IMR-90 (cell line): ENCODE data around the gene TGFB2. TPM values are rescaled to one million over a fixed set of nuclear protein-coding genes. Genes with fewer than 3 reads are reported as not detected.

ENCODE experiments used
- ATAC-seq: fragments of 200-7000 bp; cut with Tn5 transposase; 2 replicates; pipeline ENCODE4 v1.9.1; 2020; ENCODE audit warnings: low read depth, mild to moderate bottlenecking, moderate library complexity
- BruUV-seq: library from RNA; stranded (reverse); fragments of 400-500 nt; replicated peaks from 2 replicates; lab custom pipeline; 2021; lab: Mats Ljungman, UMichigan
- CTCF ChIA-PET: fragments of 300-600 bp; formaldehyde crosslinking; extraction: SDS; loops from one replicate; lab custom pipeline; 2021; ENCODE audit warnings: antibody characterized with exemption; lab: Yijun Ruan, JAX
- POLR2A ChIA-PET: fragments of 300-600 bp; sonication (Branson Sonifier 250); formaldehyde crosslinking; loops from one replicate; lab custom pipeline; 2022; ENCODE audit warnings: antibody characterized with exemption; ENCODE audit not compliant: unreplicated experiment; lab: Charles Lee
- DNase-seq: peaks from one replicate; pipeline ENCODE4 v3.0.0; 2013
- H2AFZ ChIP-seq: replicated peaks from 2 replicates; pipeline ENCODE3; 2013; ENCODE audit warnings: low read length, mild to moderate bottlenecking; ENCODE audit not compliant: poor library complexity
- H2AK5ac ChIP-seq: 2 replicates; pipeline ENCODE4 v1.6.1; 2013; ENCODE audit warnings: low read depth, low read length, inconsistent platforms
- H2AK9ac ChIP-seq: replicated peaks from 2 replicates; pipeline ENCODE3; 2013; ENCODE audit warnings: mild to moderate bottlenecking, low read depth, low read length, moderate library complexity; ENCODE audit not compliant: poor library complexity
- H2BK120ac ChIP-seq: 2 replicates; pipeline ENCODE4 v1.6.1; 2013; ENCODE audit warnings: low read depth, low read length, inconsistent platforms
- H2BK15ac ChIP-seq: 3 replicates; pipeline ENCODE4 v1.6.1; 2013; ENCODE audit warnings: low read depth, low read length, inconsistent platforms
- H2BK20ac ChIP-seq: 2 replicates; pipeline ENCODE4 v1.6.1; 2013; ENCODE audit warnings: low read depth, mild to moderate bottlenecking, inconsistent platforms, low read length, moderate library complexity
- H2BK5ac ChIP-seq: 2 replicates; pipeline ENCODE4 v1.6.1; 2013; ENCODE audit warnings: mild to moderate bottlenecking, low read depth, low read length, inconsistent platforms; ENCODE audit not compliant: poor library complexity, severe bottlenecking
- H3K14ac ChIP-seq: replicated peaks from 2 replicates; pipeline ENCODE4 v1.6.1; 2013; ENCODE audit warnings: low read depth, low read length, inconsistent platforms
- H3K18ac ChIP-seq: 2 replicates; pipeline ENCODE4 v1.6.1; 2013; ENCODE audit warnings: low read depth, low read length, control low read depth
- H3K23ac ChIP-seq: 2 replicates; pipeline ENCODE4 v1.6.1; 2013; ENCODE audit warnings: low read depth, low read length, inconsistent platforms
- H3K27ac ChIP-seq: 2 replicates; pipeline ENCODE4 v1.5.1; 2013; ENCODE audit warnings: mild to moderate bottlenecking, control low read depth, low read length; ENCODE audit not compliant: insufficient read depth
- H3K27me3 ChIP-seq: 2 replicates; pipeline ENCODE4 v1.6.1; 2013; ENCODE audit warnings: low read length; ENCODE audit not compliant: control insufficient read depth, insufficient read depth
- H3K36me3 ChIP-seq: 2 replicates; pipeline ENCODE4 v1.6.1; 2013; ENCODE audit warnings: low read length, mixed read lengths; ENCODE audit not compliant: control insufficient read depth, insufficient read depth
- H3K4ac ChIP-seq: 2 replicates; pipeline ENCODE4 v1.6.1; 2013; ENCODE audit warnings: low read depth, low read length, inconsistent platforms
- H3K4me1 ChIP-seq: 2 replicates; pipeline ENCODE4 v1.6.1; 2013; ENCODE audit warnings: low read length, mixed read lengths; ENCODE audit not compliant: control insufficient read depth, insufficient read depth
- H3K4me2 ChIP-seq: 2 replicates; pipeline ENCODE4 v1.6.1; 2013; ENCODE audit warnings: low read depth, mild to moderate bottlenecking, control low read depth, low read length, moderate library complexity
- H3K4me3 ChIP-seq: 2 replicates; pipeline ENCODE4 v1.5.1; 2013; ENCODE audit warnings: low read depth, mild to moderate bottlenecking, control low read depth, low read length, moderate library complexity; ENCODE audit not compliant: insufficient read depth
- H3K56ac ChIP-seq: 2 replicates; pipeline ENCODE4 v1.6.1; 2013; ENCODE audit warnings: low read length, inconsistent platforms; ENCODE audit not compliant: insufficient read depth; ENCODE audit errors: extremely low read depth
- H3K79me1 ChIP-seq, 2 experiments: 2 replicates each; pipeline ENCODE4 v1.6.1; 2013; ENCODE audit warnings: low read length in 2 of 2, inconsistent platforms in 1 of 2, low read depth in 1 of 2
- H3K9ac ChIP-seq: 2 replicates; pipeline ENCODE4 v1.6.1; 2013; ENCODE audit warnings: low read depth, low read length, control low read depth
- H3K9me1 ChIP-seq: 2 replicates; pipeline ENCODE4 v1.6.1; 2013; ENCODE audit warnings: low read length, inconsistent platforms; ENCODE audit not compliant: insufficient read depth
- H3K9me3 ChIP-seq: 2 replicates; pipeline ENCODE4 v1.6.1; 2013; ENCODE audit warnings: low read length; ENCODE audit not compliant: control insufficient read depth, insufficient read depth
- H4K20me1 ChIP-seq: 2 replicates; pipeline ENCODE4 v1.6.1; 2013; ENCODE audit warnings: low read length, inconsistent platforms; ENCODE audit not compliant: insufficient read depth
- H4K5ac ChIP-seq: 2 replicates; pipeline ENCODE4 v1.6.1; 2013; ENCODE audit warnings: mild to moderate bottlenecking, low read depth, low read length, control low read depth
- H4K8ac ChIP-seq, 2 experiments: 2 replicates each; pipeline ENCODE4 v1.6.1; 2013; ENCODE audit warnings: low read depth in 2 of 2, low read length in 2 of 2, control low read depth in 1 of 2, inconsistent platforms in 1 of 2
- H4K91ac ChIP-seq: 2 replicates; pipeline ENCODE4 v1.6.1; 2013; ENCODE audit warnings: low read depth, low read length, inconsistent platforms; ENCODE audit not compliant: insufficient read depth
- MAZ ChIP-seq: IDR thresholded peaks from 2 replicates; pipeline ENCODE4 v1.6.1; 2012; ENCODE audit warnings: low read depth, mild to moderate bottlenecking, low read length, improper control_type of control experiment, moderate library complexity, borderline replicate concordance
- NFE2L2 ChIP-seq: fragments of 150-350 bp; IDR thresholded peaks from 2 replicates; pipeline ENCODE4 v1.6.1; 2016; ENCODE audit warnings: low read depth, mild to moderate bottlenecking, low read length
- RFX5 ChIP-seq: IDR thresholded peaks from 2 replicates; pipeline ENCODE4 v1.8.0; 2012; ENCODE audit warnings: low read depth, mild to moderate bottlenecking, low read length, moderate library complexity
- WGBS, 2 experiments: methylation state at CpG; one replicate each; pipeline versions ENCODE4 v1.1.5 to v1.1.7; 2013; ENCODE audit warnings: missing lambda C conversion rate in 2 of 2; ENCODE audit not compliant: insufficient read length in 1 of 2; ENCODE audit errors: extremely low coverage in 2 of 2; 5-methylcytosine and 5-hydroxymethylcytosine counted together
- dilution Hi-C: fragments of 300-500 bp; cut with HindIII; formaldehyde crosslinking; loops from one replicate; pipeline ENCODE4 v1.14.3; 2018; ENCODE audit warnings: low sequenced_read_pairs; ENCODE audit not compliant: unreplicated experiment
- in situ Hi-C: fragments of 300-500 bp; cut with MboI; formaldehyde crosslinking; loops from 3 replicates; pipeline ENCODE4 v1.14.3; 2019; ENCODE audit warnings: low sequenced_read_pairs, inconsistent platforms, mixed read lengths
- intact Hi-C: fragments of 100-400 bp; cut with micrococcal nuclease; formaldehyde crosslinking; loops from 2 replicates; pipeline ENCODE4 v1.10.0; 2022
- polyA plus RNA-seq, 3 experiments: library from polyadenylated mRNA; depleted of rRNA; stranded (reverse); fragments of >200 nt; gene quantifications; 2 replicates each; pipeline ENCODE4 v1.2.3, GENCODE V29; 2012; ENCODE audit warnings: low replicate concordance in 1 of 3
- total RNA-seq: library from RNA; depleted of rRNA; stranded (reverse); fragments of >200 nt; gene quantifications from 2 replicates; pipeline ENCODE4 v1.2.3, GENCODE V29; 2012

Gene TGFB2
- total and polyA plus RNA-seq, 2 of the 4 experiments (the other 2 are of a cell fraction), result 3.7 to 3.8 TPM

DNA sequence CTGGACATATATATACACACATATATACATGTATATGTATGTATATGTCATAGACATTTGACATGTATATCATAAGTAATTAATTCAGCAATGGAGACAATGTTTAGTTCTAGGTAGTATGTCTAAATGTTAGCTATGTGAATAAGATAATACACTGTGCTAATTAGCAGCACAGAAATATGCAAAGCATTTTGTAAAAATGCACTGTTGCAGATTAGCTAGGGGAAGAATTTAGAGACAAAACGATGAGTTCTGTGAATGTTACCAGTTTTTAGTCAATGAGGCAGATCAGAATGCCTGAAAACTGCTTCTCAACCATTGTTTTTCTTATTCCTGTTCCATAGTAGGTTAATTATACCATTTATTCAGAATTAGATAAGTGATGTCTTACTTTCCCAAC lies 86.3 kb downstream of the TGFB2 start:
- Histone ChIP-seq H2BK15ac (no peak overlapping the region), H3K14ac (no peak overlapping the region), H3K56ac (no peak overlapping the region), H3K9ac (no peak overlapping the region), H2AK9ac (no peak overlapping the region), H2AK5ac (no peak overlapping the region), H2BK5ac (no peak overlapping the region), H4K8ac (no peak overlapping the region), H4K91ac (no peak overlapping the region), H4K20me1 (no peaks in the 10 kb centered on the region), H3K36me3 (peaks cover 5% of the 10 kb centered on the region; the same call in 1 of the 2 replicates), H4K5ac (no peak overlapping the region), H3K9me3 (no peaks in the 10 kb centered on the region), H2BK20ac (no peak overlapping the region), H3K4ac (no peak overlapping the region), H3K4me2 (no peak overlapping the region), H3K79me1 (no peaks in the 10 kb centered on the region), H2AFZ (no peak overlapping the region), H3K27ac (no peak overlapping the region), H3K27me3 (no peaks in the 10 kb centered on the region), H3K4me1 (peaks cover 3% of the 10 kb centered on the region; the same call in 1 of the 2 replicates), H3K18ac (no peak overlapping the region), H3K4me3 (no peak overlapping the region), H3K23ac (no peak overlapping the region), H3K9me1 (no peaks in the 10 kb centered on the region), H2BK120ac (no peak overlapping the region)
- intact Hi-C loops, result no loop called here
- TF ChIP-seq NFE2L2 (no peak), MAZ (no peak), RFX5 (no peak)
- in situ Hi-C loops, result no loop called here
- CTCF ChIA-PET, result interaction anchor here (0.6 to 1.2 kb wide), 4 partner anchors 10 to 330 kb away, joined by 3 to 5 read pairs (median 4); no protein-coding TSS in a partner anchor
- dilution Hi-C loops, result no loop called here
- no TSS peak for BruUV-seq
- POLR2A ChIA-PET, result no interaction called here
- peak; percentile 44; the same call in 1 of the 2 replicates for ATAC-seq
- no CpG with 5 or more reads among the region's 1 CpG for WGBS, 2 experiments
- DNase-seq, result no peak
